Measurements from ENCODE around the gene ZFYVE19.
A peak's percentile ranks its signal among the peaks of the same experiment; 100 is the strongest.
"Not testable (repeated sequence)": the region's sequence is repeated elsewhere in the genome, so short reads cannot be mapped to it uniquely, and the experiment has no call there.

The ZFYVE19 gene

GRCh38 chr15:40847223-40847961 lies 40.5 kb downstream of the ZFYVE19 start:
- no peak for DNase-seq

- DNase-seq: no peak
Measured at GRCh38 chr15:40850576-40851112, 43.8 kb downstream of the ZFYVE19 start.

GRCh38 chr15:40852529-40852928 lies 45.6 kb downstream of the ZFYVE19 start:
- no peak for DNase-seq

GRCh38 chr15:40853241-40853890 lies 46.5 kb downstream of the ZFYVE19 start:
- DNase-seq: no peak

GRCh38 chr15:40854161-40854560 lies 47.3 kb downstream of the ZFYVE19 start:
- DNase-seq: no peak

GRCh38 chr15:40855706-40856234 lies 48.9 kb downstream of the ZFYVE19 start:
- no peak for DNase-seq

GRCh38 chr15:40856746-40857145 lies 49.9 kb downstream of the ZFYVE19 start:
- no peak for DNase-seq

GRCh38 chr15:40857601-40858341 lies 50.9 kb downstream of the ZFYVE19 start:
- peak; percentile 82 for DNase-seq

- no peak for DNase-seq
Measured at GRCh38 chr15:40858706-40859105, 51.8 kb downstream of the ZFYVE19 start.

- peak; percentile 84 for DNase-seq
Measured at GRCh38 chr15:40859206-40859851, 52.4 kb downstream of the ZFYVE19 start.

- DNase-seq: not testable (repeated sequence)
Measured at GRCh38 chr15:40861147-40861546, 54.3 kb downstream of the ZFYVE19 start.

- no peak for DNase-seq
Measured at GRCh38 chr15:40863660-40864270, 56.9 kb downstream of the ZFYVE19 start.

Data from activated CD4-positive, alpha-beta T cell treated with anti-CD3 and anti-CD28 coated beads, Interleukin-2, amount 50 U/mL, for 1 hour (primary cell).